H1 (cell line): ENCODE data around the gene GALK1. TPM values are rescaled to one million over a fixed set of nuclear protein-coding genes. Genes with fewer than 3 reads are reported as not detected.

Experiments used
- CTCF ChIA-PET: fragments of 300-600 bp; sonication (Branson Sonifier 250); formaldehyde crosslinking; loops from one replicate; lab custom pipeline; 2021; ENCODE audit not compliant: partially characterized antibody; lab: Charles Lee
- POLR2A ChIA-PET: fragments of 300-600 bp; sonication (Branson Sonifier 250); formaldehyde crosslinking; loops from one replicate; lab custom pipeline; 2021; ENCODE audit warnings: inconsistent platforms; ENCODE audit not compliant: partially characterized antibody; lab: Charles Lee
- DNase-seq, 2 experiments: peaks; one replicate each; pipeline versions ENCODE4 v3.0.0 to v3.0.0-alpha.2; 2010 to 2022; ENCODE audit warnings: low spot score in 2 of 2, low read depth in 1 of 2, mixed read lengths in 1 of 2
- FAIRE-seq: peaks from 2 replicates; lab custom pipeline; 2011; peaks lifted over from hg19 to GRCh38; lab: Jason Lieb, UNC
- H2AFZ ChIP-seq: 2 replicates; pipeline ENCODE4 v1.8.1; 2012; ENCODE audit warnings: low read length, inconsistent platforms
- H2AK5ac ChIP-seq: 2 replicates; pipeline ENCODE4 v1.6.1; 2013; ENCODE audit warnings: low read depth, low read length
- H2BK120ac ChIP-seq: replicated peaks from 2 replicates; pipeline ENCODE3; 2013; ENCODE audit warnings: low read depth, low read length, inconsistent platforms
- H2BK12ac ChIP-seq: 2 replicates; pipeline ENCODE4 v1.6.1; 2013; ENCODE audit warnings: low read depth, low read length
- H2BK15ac ChIP-seq: 2 replicates; pipeline ENCODE4 v1.6.1; 2013; ENCODE audit warnings: low read length
- H2BK20ac ChIP-seq: 2 replicates; pipeline ENCODE4 v1.6.1; 2013; ENCODE audit warnings: low read length
- H2BK5ac ChIP-seq: 2 replicates; pipeline ENCODE4 v1.6.1; 2013; ENCODE audit warnings: low read depth, low read length
- H3K14ac ChIP-seq: 2 replicates; pipeline ENCODE4 v1.6.1; 2013; ENCODE audit warnings: inconsistent platforms; ENCODE audit not compliant: insufficient read length
- H3K18ac ChIP-seq: 2 replicates; pipeline ENCODE4 v1.6.1; 2013; ENCODE audit warnings: low read length; ENCODE audit errors: extremely low read depth
- H3K23ac ChIP-seq: 2 replicates; pipeline ENCODE4 v1.6.1; 2013; ENCODE audit warnings: inconsistent platforms; ENCODE audit not compliant: insufficient read length
- H3K23me2 ChIP-seq: 2 replicates; pipeline ENCODE4 v1.6.1; 2013; ENCODE audit warnings: low read depth, low read length
- H3K27ac ChIP-seq: 2 replicates; pipeline ENCODE4 v1.6.1; 2011; ENCODE audit warnings: low read depth, low read length, inconsistent platforms
- H3K27me3 ChIP-seq, 4 experiments: replicated peaks in 1 of 4; 1 replicate in 1 of 4; 2 replicates in 3 of 4; pipeline versions ENCODE4 v1.6.1 to v1.8.1; 2011 to 2013; ENCODE audit warnings: low read length in 3 of 4, mild to moderate bottlenecking in 3 of 4, inconsistent platforms in 2 of 4, mixed read lengths in 2 of 4, moderate library complexity in 1 of 4; ENCODE audit not compliant: control insufficient read depth in 3 of 4, insufficient read depth in 3 of 4; ENCODE audit errors: extremely low read depth in 1 of 4
- H3K36me3 ChIP-seq, 4 experiments: 2 replicates each; pipeline versions ENCODE4 v1.6.1 to v1.8.1; 2011 to 2013; ENCODE audit warnings: mild to moderate bottlenecking in 4 of 4, low read length in 3 of 4, moderate library complexity in 2 of 4, control low read depth in 1 of 4, inconsistent platforms in 1 of 4; ENCODE audit not compliant: insufficient read depth in 4 of 4, control insufficient read depth in 2 of 4
- H3K4ac ChIP-seq: replicated peaks from 2 replicates; pipeline ENCODE3; 2013; ENCODE audit warnings: low read length, low read depth, mixed read lengths, inconsistent platforms; ENCODE audit not compliant: insufficient read length
- H3K4me1 ChIP-seq, 4 experiments: replicated peaks in 1 of 4; 1 replicate in 1 of 4; 2 replicates in 3 of 4; pipeline versions ENCODE4 v1.6.1 to v1.8.1; 2011 to 2013; ENCODE audit warnings: low read length in 3 of 4, inconsistent platforms in 2 of 4, mixed read lengths in 1 of 4; ENCODE audit not compliant: insufficient read depth in 4 of 4, control insufficient read depth in 3 of 4
- H3K4me2 ChIP-seq, 2 experiments: 2 replicates each; pipeline versions ENCODE4 v1.6.1 to v1.8.1; 2011 to 2013; ENCODE audit warnings: low read depth in 2 of 2, low read length in 2 of 2, control low read depth in 1 of 2, inconsistent platforms in 1 of 2, mild to moderate bottlenecking in 1 of 2; ENCODE audit not compliant: insufficient read depth in 1 of 2
- H3K4me3 ChIP-seq, 4 experiments: fragments of 200-600, 300-600 bp in 1 of 4; sonication (generic), shearing (Covaris generic), sonication (Bioruptor Twin) in 1 of 4; 2 replicates each; pipeline versions ENCODE4 v1.5.1 to v1.8.1; 2011 to 2016; ENCODE audit warnings: low read length in 4 of 4, low read depth in 3 of 4, control low read depth in 2 of 4, inconsistent platforms in 2 of 4, mild to moderate bottlenecking in 2 of 4, mixed read lengths in 1 of 4, moderate library complexity in 1 of 4; ENCODE audit not compliant: insufficient read depth in 2 of 4; ENCODE audit errors: extremely low read depth in 1 of 4
- H3K56ac ChIP-seq: replicated peaks from 2 replicates; pipeline ENCODE3; 2013; ENCODE audit warnings: low read depth, mild to moderate bottlenecking, mixed read lengths, low read length, inconsistent platforms; ENCODE audit not compliant: insufficient read length
- H3K79me1 ChIP-seq: 2 replicates; pipeline ENCODE4 v1.6.1; 2013; ENCODE audit warnings: low read depth, low read length, control low read depth
- H3K79me2 ChIP-seq, 2 experiments: 2 replicates each; pipeline versions ENCODE4 v1.6.1 to v1.8.1; 2012 to 2013; ENCODE audit warnings: low read length in 2 of 2, mild to moderate bottlenecking in 2 of 2, inconsistent platforms in 1 of 2; ENCODE audit not compliant: insufficient read depth in 2 of 2, control insufficient read depth in 1 of 2
- H3K9ac ChIP-seq, 4 experiments: replicated peaks in 1 of 4; 1 replicate in 1 of 4; 2 replicates in 3 of 4; pipeline versions ENCODE4 v1.6.1 to v1.8.1; 2011 to 2013; ENCODE audit warnings: low read depth in 3 of 4, low read length in 3 of 4, control low read depth in 2 of 4, mild to moderate bottlenecking in 2 of 4, moderate library complexity in 2 of 4, inconsistent platforms in 1 of 4; ENCODE audit errors: extremely low read depth in 1 of 4
- H3K9me3 ChIP-seq, 2 experiments: 2 replicates each; pipeline versions ENCODE4 v1.6.1 to v1.8.1; 2012 to 2013; ENCODE audit warnings: mild to moderate bottlenecking in 2 of 2, moderate library complexity in 2 of 2, control low read depth in 1 of 2, inconsistent platforms in 1 of 2, low read depth in 1 of 2, low read length in 1 of 2, mixed read lengths in 1 of 2; ENCODE audit not compliant: insufficient read depth in 2 of 2
- H4K20me1 ChIP-seq, 2 experiments: replicated peaks in 1 of 2; 2 replicates each; pipeline versions ENCODE3 to v1.8.1; 2011 to 2013; ENCODE audit warnings: inconsistent platforms in 2 of 2, low read length in 2 of 2, mild to moderate bottlenecking in 1 of 2; ENCODE audit not compliant: insufficient read depth in 2 of 2, control insufficient read depth in 1 of 2
- H4K5ac ChIP-seq: 2 replicates; pipeline ENCODE4 v1.6.1; 2013; ENCODE audit warnings: low read length, low read depth, mixed read lengths, inconsistent platforms; ENCODE audit not compliant: insufficient read length
- H4K8ac ChIP-seq: 2 replicates; pipeline ENCODE4 v1.8.0; 2013; ENCODE audit warnings: mild to moderate bottlenecking, moderate library complexity, low read length, inconsistent platforms; ENCODE audit not compliant: insufficient read depth; ENCODE audit errors: extremely low read depth
- H4K91ac ChIP-seq: replicated peaks from 2 replicates; pipeline ENCODE3; 2013; ENCODE audit warnings: low read length, mixed read lengths, inconsistent platforms; ENCODE audit not compliant: insufficient read length
- ATF3 ChIP-seq: IDR thresholded peaks from 2 replicates; pipeline ENCODE4 v1.6.1; 2011; ENCODE audit warnings: low read depth, mild to moderate bottlenecking, low read length; ENCODE audit not compliant: insufficient read depth
- BCL11A ChIP-seq, 2 experiments: IDR thresholded peaks; one replicate each; pipeline ENCODE4 v1.6.1; 2011; ENCODE audit warnings: low read depth in 2 of 2, low read length in 2 of 2, mild to moderate bottlenecking in 2 of 2
- CBX8 ChIP-seq: fragments of 300-800, 300-1000 bp; sonication (generic); IDR thresholded peaks from 2 replicates; pipeline ENCODE4 v1.7.1; 2016; ENCODE audit warnings: low read depth, low read length, borderline replicate concordance
- EGR1 ChIP-seq: IDR thresholded peaks from 2 replicates; pipeline ENCODE4 v1.6.1; 2011; ENCODE audit warnings: low read depth, low read length, borderline replicate concordance
- JUN ChIP-seq: IDR thresholded peaks from 2 replicates; pipeline ENCODE4 v1.6.1; 2011; ENCODE audit warnings: low read depth, mild to moderate bottlenecking, improper control_type of control experiment, low read length
- JUND ChIP-seq: IDR thresholded peaks from 2 replicates; pipeline ENCODE4 v1.6.1; 2011; ENCODE audit warnings: mild to moderate bottlenecking, improper control_type of control experiment, low read length
- PHF8 ChIP-seq: fragments of 200-600 bp; sonication (generic); conservative IDR thresholded peaks from 2 replicates; pipeline ENCODE4 v1.7.1; 2012; ENCODE audit warnings: low read depth, mild to moderate bottlenecking, inconsistent platforms, low read length, moderate library complexity
- SIRT6 ChIP-seq: IDR thresholded peaks from one replicate; pipeline ENCODE4 v1.7.1; 2012; ENCODE audit warnings: low read length, inconsistent platforms
- SIX5 ChIP-seq: IDR thresholded peaks from 2 replicates; pipeline ENCODE4 v1.6.1; 2011; ENCODE audit warnings: mild to moderate bottlenecking, low read depth, low read length
- SP2 ChIP-seq: IDR thresholded peaks from 2 replicates; pipeline ENCODE4 v1.6.1; 2012; ENCODE audit warnings: mild to moderate bottlenecking, low read length, inconsistent platforms
- SRF ChIP-seq: IDR thresholded peaks from 2 replicates; pipeline ENCODE4 v1.6.1; 2011; ENCODE audit warnings: mild to moderate bottlenecking, low read depth, low read length, moderate library complexity
- SUZ12 ChIP-seq: fragments of 200-600 bp; sonication (generic); IDR thresholded peaks from 2 replicates; pipeline ENCODE4 v1.6.1; 2012; ENCODE audit warnings: mild to moderate bottlenecking, inconsistent platforms, low read length, moderate library complexity, mixed read lengths
- TAF1 ChIP-seq: IDR thresholded peaks from 2 replicates; pipeline ENCODE4 v1.6.1; 2011; ENCODE audit warnings: mild to moderate bottlenecking, low read depth, low read length
- TCF12 ChIP-seq: IDR thresholded peaks from 2 replicates; pipeline ENCODE4 v1.6.1; 2011; ENCODE audit warnings: low read depth, mild to moderate bottlenecking, low read length
- TEAD4 ChIP-seq: IDR thresholded peaks from 2 replicates; pipeline ENCODE4 v1.6.1; 2012; ENCODE audit warnings: low read depth, low read length, inconsistent platforms, mixed read lengths
- WGBS, 2 experiments: shearing (Covaris generic) in 1 of 2; methylation state at CpG; one replicate each; pipeline versions ENCODE4 v1.1.6 to v1.1.7; 2013 to 2015; ENCODE audit warnings: low lambda C conversion rate in 2 of 2, mixed read lengths in 2 of 2, inconsistent platforms in 1 of 2, low coverage in 1 of 2, missing lambda C conversion rate in 1 of 2; ENCODE audit not compliant: insufficient replicate concordance in 2 of 2, insufficient coverage in 1 of 2, insufficient read length in 1 of 2; ENCODE audit errors: extremely low coverage in 1 of 2, missing lambda C conversion rate in 1 of 2; 5-methylcytosine and 5-hydroxymethylcytosine counted together
- polyA plus RNA-seq, 7 experiments: library from polyadenylated mRNA; depleted of rRNA in 3 of 7; stranded (reverse) in 5 of 7; unstranded in 2 of 7; fragments of >200 nt in 5 of 7; fragments of 200-250 nt in 2 of 7; gene quantifications; 1 replicate in 5 of 7; 2 replicates in 1 of 7; 4 replicates in 1 of 7; pipeline versions ENCODE4 v1.2.1 to v1.2.3, GENCODE V29; 2011 to 2013; ENCODE audit warnings: missing spikeins in 2 of 7, mixed read lengths in 2 of 7
- total RNA-seq: library from RNA; stranded (reverse); fragmentation: NEBNext Ultra II Directional; extraction: Animal tissue kit (Norgen Biotek cat#: 25700); gene quantifications from 2 replicates; pipeline ENCODE4 v1.2.1, GENCODE V29; 2021

The GALK1 gene
- total and polyA plus RNA-seq, 2 of the 8 experiments (the other 6 are each of a cell fraction or from before 2014, with no cell fraction given), result 34.1 to 47.9 TPM

- Histone ChIP-seq H3K4me1 (peaks cover 0 to 8% (median 3%) of the 10 kb centered on the region in 4 experiments; a peak in 4 of 7 replicates), H4K91ac (no peak overlapping the region), H3K14ac (no peak overlapping the region), H3K23ac (no peak overlapping the region), H2AFZ (no peak overlapping the region), H3K56ac (no peak overlapping the region), H3K79me1 (no peaks in the 10 kb centered on the region), H3K36me3 (no peaks in the 10 kb centered on the region), H3K23me2 (peaks cover 10% of the 10 kb centered on the region; the same call in 1 of the 2 replicates), H3K4ac (no peak overlapping the region), H2BK15ac (no peak overlapping the region), H3K27me3 (peaks cover 3 to 11% (median 4%) of the 10 kb centered on the region in 4 experiments; a peak in 6 of 7 replicates), H3K79me2 (no peaks in the 10 kb centered on the region), H2BK5ac (no peak overlapping the region), H2BK20ac (no peak overlapping the region), H3K18ac (no peak overlapping the region), H3K27ac (no peak overlapping the region), H3K9me3 (no peaks in the 10 kb centered on the region), H3K4me3 (no peak overlapping the region), H2BK120ac (no peak overlapping the region), H4K5ac (no peak overlapping the region), H2BK12ac (no peak overlapping the region), H2AK5ac (no peak overlapping the region), H4K20me1 (peaks cover 0 to 5% of the 10 kb centered on the region in 2 experiments), H4K8ac (no peak overlapping the region), H3K4me2 (no peak overlapping the region), H3K9ac (no peak overlapping the region)
- POLR2A ChIA-PET, result interaction anchor here (1.3 to 1.9 kb wide), 4 partner anchors 21 to 51 kb away, joined by 3 to 4 read pairs (median 4); no protein-coding TSS in a partner anchor
- WGBS, 2 experiments, result 93% methylated on average over 7 of the region's 7 CpGs; no CpG with 5 or more reads in 1 of the 2 experiments
- DNase-seq (no peak), FAIRE-seq (no peak)
- CTCF ChIA-PET, result interaction anchor here (1.0 to 5.6 kb wide), 5 partner anchors 13 to 100 kb away, joined by 3 to 64 read pairs (median 7); partner anchors contain the start of gene SMIM5
- TF ChIP-seq ATF3 (no peak), JUN (no peak), PHF8 (no peak), EGR1 (no peak), JUND (no peak), SIX5 (no peak), SRF (no peak), SIRT6 (no peak), CBX8 (no peak), SP2 (no peak), TCF12 (no peak), TEAD4 (no peak), SUZ12 (no peak), BCL11A (IDR thresholded peaks at IDR 0.05; ENCODE audit: low read depth in 2 of 2, low read length in 2 of 2) (no peak), TAF1 (no peak)
Observed at GRCh38 chr17:75725504-75725903, 39.5 kb downstream of the GALK1 start.
